Ishikawa (cell line): Measurements from ENCODE around the gene SH3PXD2A.

Experiments
- CEBPB ChIP-seq: IDR thresholded peaks from 2 replicates; pipeline ENCODE4 v1.6.1; 2012
- CREB1 ChIP-seq: IDR thresholded peaks from 2 replicates; pipeline ENCODE4 v1.6.1; 2012; ENCODE audit warnings: low read depth
- EGR1 ChIP-seq: IDR thresholded peaks from 2 replicates; pipeline ENCODE4 v1.6.1; 2012
- EP300 ChIP-seq: IDR thresholded peaks from 2 replicates; pipeline ENCODE4 v1.6.1; 2012; ENCODE audit warnings: borderline replicate concordance
- FOXM1 ChIP-seq: IDR thresholded peaks from 2 replicates; pipeline ENCODE4 v1.6.1; 2012; ENCODE audit warnings: low read depth, borderline replicate concordance
- MAX ChIP-seq: IDR thresholded peaks from 2 replicates; pipeline ENCODE4 v1.6.1; 2012
- NFIC ChIP-seq: IDR thresholded peaks from 2 replicates; pipeline ENCODE4 v1.6.1; 2012
- RAD21 ChIP-seq: IDR thresholded peaks from 2 replicates; pipeline ENCODE4 v1.6.1; 2012; ENCODE audit warnings: low read depth
- TAF1 ChIP-seq: IDR thresholded peaks from 2 replicates; pipeline ENCODE4 v1.6.1; 2012; ENCODE audit warnings: low read depth, mild to moderate bottlenecking
- TCF12 ChIP-seq: IDR thresholded peaks from 2 replicates; pipeline ENCODE4 v1.6.1; 2012; ENCODE audit warnings: low read depth
- TEAD4 ChIP-seq: IDR thresholded peaks from 2 replicates; pipeline ENCODE4 v1.6.1; 2012
- YY1 ChIP-seq: IDR thresholded peaks from 2 replicates; pipeline ENCODE4 v1.6.1; 2012; ENCODE audit warnings: low read depth
- ZBTB7A ChIP-seq: IDR thresholded peaks from 2 replicates; pipeline ENCODE4 v1.6.1; 2012; ENCODE audit warnings: low read depth
- TF ChIP-seq, protein P1 (sequence below): IDR thresholded peaks from 2 replicates; pipeline ENCODE4 v1.6.1; 2012; ENCODE audit warnings: low read depth, mild to moderate bottlenecking
- TF ChIP-seq, protein P2 (sequence below): IDR thresholded peaks from 2 replicates; pipeline ENCODE4 v1.6.1; 2012

SH3PXD2A gene

DNA sequence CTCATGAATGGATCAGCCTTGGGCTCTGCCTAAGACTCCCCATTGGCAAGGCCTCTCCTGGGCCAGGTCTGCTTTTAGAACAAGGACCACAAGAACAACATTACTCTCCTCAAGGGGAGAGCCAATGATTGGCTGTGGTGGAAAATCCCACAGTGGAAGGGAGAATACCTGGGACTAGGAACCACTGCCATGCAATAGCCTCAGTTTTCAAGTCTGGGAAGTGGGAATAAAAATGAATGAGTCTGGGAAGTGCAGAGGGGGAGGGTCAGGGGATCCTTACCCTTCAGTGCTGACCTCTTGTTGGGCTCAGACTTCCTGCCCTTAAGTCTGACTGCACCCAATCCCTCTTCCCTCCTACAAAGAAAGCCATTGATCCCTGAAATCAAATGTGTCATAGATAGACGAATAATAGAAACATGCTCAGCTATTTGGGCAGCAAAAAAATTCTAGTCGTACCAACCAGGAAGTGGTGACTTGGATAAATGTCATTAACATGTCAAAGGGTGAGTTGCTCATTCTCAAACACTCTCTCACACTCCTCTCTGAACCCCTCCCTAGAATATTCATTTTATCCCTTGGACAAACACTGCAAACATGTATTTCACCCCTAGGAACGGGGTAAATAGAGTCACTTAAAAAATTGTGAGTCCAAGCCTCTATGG, 123.6 kb downstream of the SH3PXD2A start:
- TF ChIP-seq CREB1, result no peak
- TF ChIP-seq TCF12, result no peak
- TF ChIP-seq CEBPB, result no peak
- TF ChIP-seq ZBTB7A, result no peak
- TF ChIP-seq FOXM1, result no peak
- no peak for TF ChIP-seq TAF1
- TF ChIP-seq, protein P1, sequence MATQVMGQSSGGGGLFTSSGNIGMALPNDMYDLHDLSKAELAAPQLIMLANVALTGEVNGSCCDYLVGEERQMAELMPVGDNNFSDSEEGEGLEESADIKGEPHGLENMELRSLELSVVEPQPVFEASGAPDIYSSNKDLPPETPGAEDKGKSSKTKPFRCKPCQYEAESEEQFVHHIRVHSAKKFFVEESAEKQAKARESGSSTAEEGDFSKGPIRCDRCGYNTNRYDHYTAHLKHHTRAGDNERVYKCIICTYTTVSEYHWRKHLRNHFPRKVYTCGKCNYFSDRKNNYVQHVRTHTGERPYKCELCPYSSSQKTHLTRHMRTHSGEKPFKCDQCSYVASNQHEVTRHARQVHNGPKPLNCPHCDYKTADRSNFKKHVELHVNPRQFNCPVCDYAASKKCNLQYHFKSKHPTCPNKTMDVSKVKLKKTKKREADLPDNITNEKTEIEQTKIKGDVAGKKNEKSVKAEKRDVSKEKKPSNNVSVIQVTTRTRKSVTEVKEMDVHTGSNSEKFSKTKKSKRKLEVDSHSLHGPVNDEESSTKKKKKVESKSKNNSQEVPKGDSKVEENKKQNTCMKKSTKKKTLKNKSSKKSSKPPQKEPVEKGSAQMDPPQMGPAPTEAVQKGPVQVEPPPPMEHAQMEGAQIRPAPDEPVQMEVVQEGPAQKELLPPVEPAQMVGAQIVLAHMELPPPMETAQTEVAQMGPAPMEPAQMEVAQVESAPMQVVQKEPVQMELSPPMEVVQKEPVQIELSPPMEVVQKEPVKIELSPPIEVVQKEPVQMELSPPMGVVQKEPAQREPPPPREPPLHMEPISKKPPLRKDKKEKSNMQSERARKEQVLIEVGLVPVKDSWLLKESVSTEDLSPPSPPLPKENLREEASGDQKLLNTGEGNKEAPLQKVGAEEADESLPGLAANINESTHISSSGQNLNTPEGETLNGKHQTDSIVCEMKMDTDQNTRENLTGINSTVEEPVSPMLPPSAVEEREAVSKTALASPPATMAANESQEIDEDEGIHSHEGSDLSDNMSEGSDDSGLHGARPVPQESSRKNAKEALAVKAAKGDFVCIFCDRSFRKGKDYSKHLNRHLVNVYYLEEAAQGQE, result no peak
- no peak for TF ChIP-seq RAD21
- no peak for TF ChIP-seq EP300
- TF ChIP-seq NFIC, result no peak
- TF ChIP-seq YY1, result no peak
- TF ChIP-seq, protein P2, sequence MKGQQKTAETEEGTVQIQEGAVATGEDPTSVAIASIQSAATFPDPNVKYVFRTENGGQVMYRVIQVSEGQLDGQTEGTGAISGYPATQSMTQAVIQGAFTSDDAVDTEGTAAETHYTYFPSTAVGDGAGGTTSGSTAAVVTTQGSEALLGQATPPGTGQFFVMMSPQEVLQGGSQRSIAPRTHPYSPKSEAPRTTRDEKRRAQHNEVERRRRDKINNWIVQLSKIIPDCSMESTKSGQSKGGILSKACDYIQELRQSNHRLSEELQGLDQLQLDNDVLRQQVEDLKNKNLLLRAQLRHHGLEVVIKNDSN, result no peak
- no peak for TF ChIP-seq TEAD4
- no peak for TF ChIP-seq MAX
- no peak for TF ChIP-seq EGR1

DNA sequence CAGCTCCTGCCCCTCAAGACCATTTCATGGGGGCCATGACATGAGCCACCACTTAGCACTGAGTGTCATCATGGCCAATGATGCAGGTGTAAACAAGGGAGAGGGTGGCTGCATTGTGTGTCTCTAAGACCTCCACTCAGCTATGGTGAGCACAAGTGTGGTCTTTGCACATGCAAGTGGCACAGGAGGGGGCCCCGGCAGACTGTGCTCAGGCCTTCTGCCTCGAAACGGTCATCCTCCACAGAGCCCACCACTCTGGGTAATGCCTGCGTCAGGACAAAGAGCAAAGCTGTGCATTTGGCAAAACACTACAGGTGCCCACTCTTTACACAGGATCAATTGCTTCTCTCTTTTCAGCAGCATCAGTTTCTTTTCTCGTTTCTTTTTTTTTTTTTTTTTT, 125.5 kb downstream of the SH3PXD2A start:
- no peak for TF ChIP-seq MAX
- TF ChIP-seq, protein P2, result no peak
- no peak for TF ChIP-seq EP300
- TF ChIP-seq NFIC, result no peak
- TF ChIP-seq EGR1, result no peak
- TF ChIP-seq CREB1, result no peak
- TF ChIP-seq, protein P1, result no peak
- TF ChIP-seq CEBPB, result no peak

DNA sequence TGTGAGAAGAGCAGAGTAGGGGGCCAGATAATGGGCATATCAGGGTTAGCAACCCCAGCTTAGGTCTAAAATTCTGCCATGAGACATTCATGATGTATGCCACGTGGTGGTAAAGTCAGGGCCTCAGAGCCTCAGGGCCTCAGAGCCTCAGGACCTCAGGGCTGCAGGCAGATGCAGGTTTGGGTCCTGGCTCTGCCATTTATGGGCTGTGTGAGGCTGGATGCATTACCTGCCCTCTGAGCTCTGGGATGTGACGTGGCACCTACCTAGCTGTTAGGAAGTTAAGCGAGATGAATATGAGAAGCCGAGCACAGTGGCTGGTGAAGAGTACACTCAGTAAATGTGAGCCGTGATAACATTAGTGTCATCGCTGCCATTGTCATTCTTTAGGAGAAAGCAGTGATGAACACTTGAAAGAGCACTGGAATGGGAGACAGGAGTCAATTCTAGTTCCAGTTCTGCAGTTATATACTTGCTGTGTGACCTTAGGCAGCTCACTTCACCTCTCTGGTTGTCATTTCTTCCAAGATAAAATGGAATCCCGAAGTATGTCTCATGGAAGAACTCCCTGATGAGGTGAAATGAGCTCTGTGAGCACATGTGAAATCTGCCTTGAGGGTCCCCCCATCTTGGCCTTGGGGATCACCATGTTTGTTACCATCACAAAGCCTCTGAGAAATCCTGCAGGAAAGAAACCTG, 127.2 kb downstream of the SH3PXD2A start:
- TF ChIP-seq TCF12 (no peak), ZBTB7A (no peak), CREB1 (no peak), EP300 (no peak), TEAD4 (no peak), EGR1 (no peak), CEBPB (no peak), RAD21 (no peak), MAX (no peak), NFIC (no peak), FOXM1 (no peak), YY1 (no peak), TAF1 (no peak)
- TF ChIP-seq, protein P1, result no peak
- TF ChIP-seq, protein P2, result no peak
